Frontal cortex (tissue), 4 donors: ENCODE measurements around the gene PRDM16. TPM values are rescaled to one million over a fixed set of nuclear protein-coding genes. Genes with fewer than 3 reads are reported as not detected.

Experiments
- DNase-seq, 2 donors: peaks; one replicate each; pipeline ENCODE4 v3.0.0; 2012; ENCODE audit warnings: low spot score in 2 of 2
- FAIRE-seq: peaks from 2 replicates; lab custom pipeline; 2012; peaks lifted over from hg19 to GRCh38; lab: Jason Lieb, UNC
- total RNA-seq: library from RNA; depleted of rRNA; stranded (reverse); fragments of >200 nt; gene quantifications from one replicate; pipeline ENCODE4 v1.2.3, GENCODE V29; 2014
- donor health status: control.
- donor health status: control.
- donor health status: control.

The PRDM16 gene
- total RNA-seq, 1 donor from 2014 or later, result 1.6 TPM

GRCh38 chr1:3417082-3417739 lies 348.2 kb downstream of the PRDM16 start:
- DNase-seq, result no peak
- FAIRE-seq, result no peak

GRCh38 chr1:3417934-3418333 lies 348.9 kb downstream of the PRDM16 start:
- FAIRE-seq, result no peak

GRCh38 chr1:3418600-3418999 lies 349.6 kb downstream of the PRDM16 start:
- FAIRE-seq, result no peak
- DNase-seq, result no peak

More at GRCh38 chr1:3417934-3418333, 348.9 kb downstream of the PRDM16 start:
- no peak for DNase-seq

GRCh38 chr1:3419415-3420204 lies 350.6 kb downstream of the PRDM16 start:
- DNase-seq (no peak), FAIRE-seq (no peak)

GRCh38 chr1:3420218-3420951 lies 351.4 kb downstream of the PRDM16 start:
- FAIRE-seq, result no peak

GRCh38 chr1:3422638-3423037 lies 353.6 kb downstream of the PRDM16 start:
- FAIRE-seq (no peak), DNase-seq (no peak)

More at GRCh38 chr1:3420218-3420951, 351.4 kb downstream of the PRDM16 start:
- DNase-seq, result no peak

- FAIRE-seq (no peak), DNase-seq (peak; percentile 74 to 78)
Observed at GRCh38 chr1:3423245-3423829, 354.3 kb downstream of the PRDM16 start.

GRCh38 chr1:3423896-3424611 lies 355.1 kb downstream of the PRDM16 start:
- DNase-seq, result no peak

GRCh38 chr1:3425486-3426215 lies 356.6 kb downstream of the PRDM16 start:
- FAIRE-seq, result no peak
- no peak for DNase-seq

More at GRCh38 chr1:3423896-3424611, 355.1 kb downstream of the PRDM16 start:
- FAIRE-seq, result no peak

GRCh38 chr1:3426956-3427535 lies 358.0 kb downstream of the PRDM16 start:
- DNase-seq (no peak), FAIRE-seq (no peak)

GRCh38 chr1:3427711-3428704 lies 359.0 kb downstream of the PRDM16 start:
- DNase-seq (no peak), FAIRE-seq (no peak)

- no peak for FAIRE-seq
- no peak for DNase-seq
Observed at GRCh38 chr1:3428899-3429298, 359.9 kb downstream of the PRDM16 start.

- FAIRE-seq (no peak), DNase-seq (no peak)
Observed at GRCh38 chr1:3429320-3429719, 360.3 kb downstream of the PRDM16 start.

- no peak for DNase-seq
- no peak for FAIRE-seq
Observed at GRCh38 chr1:3429766-3430165, 360.8 kb downstream of the PRDM16 start.

GRCh38 chr1:3430406-3430805 lies 361.4 kb downstream of the PRDM16 start:
- DNase-seq, result no peak
- FAIRE-seq, result no peak

- FAIRE-seq, result no peak
- DNase-seq, result no peak
Observed at GRCh38 chr1:3430820-3431219, 361.8 kb downstream of the PRDM16 start.

GRCh38 chr1:3431266-3431665 lies 362.3 kb downstream of the PRDM16 start:
- DNase-seq (no peak), FAIRE-seq (no peak)
